C4-2B (cell line): ENCODE results near the gene PDE4D.

Experiments used
- CTCF ChIP-seq: fragments of 450-650 bp; conservative IDR thresholded peaks from 2 replicates; pipeline ENCODE4 v1.5.1; 2017; ENCODE audit warnings: mild to moderate bottlenecking
- ZFX ChIP-seq: fragments of 450-650 bp; IDR thresholded peaks from 2 replicates; pipeline ENCODE4 v1.6.1; 2017

GRCh38 chr5:59157068-59157467, 736.5 kb downstream of the PDE4D start:
- TF ChIP-seq CTCF (no peak), ZFX (no peak)
